Measurements from ENCODE around the gene SAMD4A. TPM values are rescaled to one million over a fixed set of nuclear protein-coding genes. Genes with fewer than 3 reads are reported as not detected.

Gene SAMD4A
- total RNA-seq, 1 donor from 2014 or later, result 52.2 TPM

GRCh38 chr14:54712465-54713200, 145.7 kb downstream of the SAMD4A start:
- peaks cover 53 to 72% (median 56%) of the 10 kb centered on the region in 3 donors for H3K4me1 ChIP-seq (ENCODE audit: control insufficient read depth in 3 of 3, insufficient read depth in 3 of 3, low read length in 3 of 3)
- H3K4me3 ChIP-seq (ENCODE audit: low read length in 3 of 3), result peak overlapping the region; percentile 42 to 62 (median 46)
- peak overlapping the region; percentile 96 for H3K27ac ChIP-seq (ENCODE audit: low read depth, low read length)

GRCh38 chr14:54713379-54713778, 146.5 kb downstream of the SAMD4A start:
- H3K4me1 ChIP-seq (ENCODE audit: control insufficient read depth in 3 of 3, insufficient read depth in 3 of 3, low read length in 3 of 3), result peaks cover 53 to 72% (median 55%) of the 10 kb centered on the region in 3 donors
- peak overlapping the region in 1 of 3 donors; percentile 17 for H3K4me3 ChIP-seq (ENCODE audit: low read length in 3 of 3)
- no peaks in the 10 kb centered on the region for H3K36me3 ChIP-seq (ENCODE audit: control insufficient read depth in 3 of 3, insufficient read depth in 3 of 3, low read length in 3 of 3)
- H3K27me3 ChIP-seq (ENCODE audit: control insufficient read depth in 3 of 3, insufficient read depth in 3 of 3, low read length in 3 of 3), result no peaks in the 10 kb centered on the region
- H3K9ac ChIP-seq (ENCODE audit: low read depth in 1 of 3, low read length in 3 of 3), result peak overlapping the region; percentile 48 to 71 (median 48)
- peak overlapping the region; percentile 96 for H3K27ac ChIP-seq (ENCODE audit: low read depth, low read length)
- no peaks in the 10 kb centered on the region for H3K9me3 ChIP-seq (ENCODE audit: control insufficient read depth in 3 of 3, low read length in 3 of 3)

More at GRCh38 chr14:54712465-54713200, 145.7 kb downstream of the SAMD4A start:
- Histone ChIP-seq H3K9ac (ENCODE audit: low read depth in 1 of 3, low read length in 3 of 3) (peak overlapping the region; percentile 48 to 71 (median 48)), H3K27me3 (ENCODE audit: control insufficient read depth in 3 of 3, insufficient read depth in 3 of 3, low read length in 3 of 3) (no peaks in the 10 kb centered on the region), H3K36me3 (ENCODE audit: control insufficient read depth in 3 of 3, insufficient read depth in 3 of 3, low read length in 3 of 3) (no peaks in the 10 kb centered on the region), H3K9me3 (ENCODE audit: control insufficient read depth in 3 of 3, low read length in 3 of 3) (no peaks in the 10 kb centered on the region)

GRCh38 chr14:54715239-54715638, 148.3 kb downstream of the SAMD4A start:
- H3K9me3 ChIP-seq (ENCODE audit: control insufficient read depth in 3 of 3, low read length in 3 of 3), result no peaks in the 10 kb centered on the region
- H3K27ac ChIP-seq (ENCODE audit: low read depth, low read length), result peak overlapping the region; percentile 12
- no peaks in the 10 kb centered on the region for H3K27me3 ChIP-seq (ENCODE audit: control insufficient read depth in 3 of 3, insufficient read depth in 3 of 3, low read length in 3 of 3)
- no peaks in the 10 kb centered on the region for H3K36me3 ChIP-seq (ENCODE audit: control insufficient read depth in 3 of 3, insufficient read depth in 3 of 3, low read length in 3 of 3)
- H3K4me1 ChIP-seq (ENCODE audit: control insufficient read depth in 3 of 3, insufficient read depth in 3 of 3, low read length in 3 of 3), result peaks cover 47 to 69% (median 61%) of the 10 kb centered on the region in 3 donors
- peak overlapping the region in 1 of 3 donors; percentile 14 for H3K9ac ChIP-seq (ENCODE audit: low read depth in 1 of 3, low read length in 3 of 3)
- H3K4me3 ChIP-seq (ENCODE audit: low read length in 3 of 3), result no peak overlapping the region

GRCh38 chr14:54715811-54716210, 148.9 kb downstream of the SAMD4A start:
- Histone ChIP-seq H3K36me3 (ENCODE audit: control insufficient read depth in 3 of 3, insufficient read depth in 3 of 3, low read length in 3 of 3) (no peaks in the 10 kb centered on the region), H3K4me1 (ENCODE audit: control insufficient read depth in 3 of 3, insufficient read depth in 3 of 3, low read length in 3 of 3) (peaks cover 44 to 68% (median 61%) of the 10 kb centered on the region in 3 donors), H3K27ac (ENCODE audit: low read depth, low read length) (peak overlapping the region; percentile 12), H3K9me3 (ENCODE audit: control insufficient read depth in 3 of 3, low read length in 3 of 3) (no peaks in the 10 kb centered on the region), H3K4me3 (ENCODE audit: low read length in 3 of 3) (no peak overlapping the region), H3K9ac (ENCODE audit: low read depth in 1 of 3, low read length in 3 of 3) (no peak overlapping the region), H3K27me3 (ENCODE audit: control insufficient read depth in 3 of 3, insufficient read depth in 3 of 3, low read length in 3 of 3) (no peaks in the 10 kb centered on the region)

DNA sequence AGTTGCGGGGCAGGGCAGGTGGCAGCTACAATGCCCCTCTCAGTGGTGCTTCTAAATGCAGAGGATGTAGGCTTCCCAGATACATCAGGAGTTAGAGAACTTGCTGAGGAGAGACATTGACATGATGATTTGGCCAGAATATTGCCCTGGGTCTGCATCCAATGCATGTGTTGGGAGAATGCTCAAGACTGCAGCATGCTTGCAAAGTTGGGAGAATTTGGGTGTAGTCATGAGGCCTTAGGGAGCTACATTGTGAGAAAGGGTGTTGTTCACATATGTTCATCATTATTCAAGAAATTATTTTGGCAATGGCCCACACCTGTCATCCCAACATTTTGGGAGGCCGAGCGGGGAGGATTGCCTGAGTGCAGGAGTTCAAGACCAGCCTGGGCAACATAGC, 149.9 kb downstream of the SAMD4A start:
- Histone ChIP-seq H3K27ac (ENCODE audit: low read depth, low read length) (no peak overlapping the region), H3K27me3 (ENCODE audit: control insufficient read depth in 3 of 3, insufficient read depth in 3 of 3, low read length in 3 of 3) (no peaks in the 10 kb centered on the region), H3K4me1 (ENCODE audit: control insufficient read depth in 3 of 3, insufficient read depth in 3 of 3, low read length in 3 of 3) (peaks cover 38 to 69% (median 57%) of the 10 kb centered on the region in 3 donors)

DNA sequence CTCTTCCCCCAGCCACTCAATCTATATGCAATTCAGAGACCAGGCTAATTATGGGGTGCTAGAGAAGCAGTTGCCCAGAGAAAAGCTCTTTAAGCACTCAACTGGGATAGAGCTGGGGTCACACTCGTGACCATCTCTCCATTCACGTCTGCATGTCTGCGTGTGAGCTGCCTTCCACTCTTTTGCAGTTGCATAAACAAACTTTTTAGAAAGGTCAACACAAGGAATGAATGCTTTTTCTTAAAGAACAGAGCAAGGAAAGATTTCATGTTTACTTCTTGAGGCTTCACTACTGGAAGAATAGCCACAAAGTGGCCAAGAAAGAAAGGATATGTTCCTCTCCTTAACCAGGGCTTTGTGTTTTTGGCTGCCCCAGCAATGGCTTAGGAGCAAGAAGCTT, 151.1 kb downstream of the SAMD4A start:
- H3K9ac ChIP-seq (ENCODE audit: low read depth in 1 of 3, low read length in 3 of 3), result peak overlapping the region in 1 of 3 donors; percentile 10
- no peaks in the 10 kb centered on the region for H3K9me3 ChIP-seq (ENCODE audit: control insufficient read depth in 3 of 3, low read length in 3 of 3)
- no peak overlapping the region for H3K4me3 ChIP-seq (ENCODE audit: low read length in 3 of 3)
- H3K27me3 ChIP-seq (ENCODE audit: control insufficient read depth in 3 of 3, insufficient read depth in 3 of 3, low read length in 3 of 3), result no peaks in the 10 kb centered on the region
- H3K27ac ChIP-seq (ENCODE audit: low read depth, low read length), result peak overlapping the region; percentile 61
- H3K4me1 ChIP-seq (ENCODE audit: control insufficient read depth in 3 of 3, insufficient read depth in 3 of 3, low read length in 3 of 3), result peaks cover 33 to 58% (median 45%) of the 10 kb centered on the region in 3 donors
- no peaks in the 10 kb centered on the region for H3K36me3 ChIP-seq (ENCODE audit: control insufficient read depth in 3 of 3, insufficient read depth in 3 of 3, low read length in 3 of 3)

More for the DNA sequence above, 149.9 kb downstream of the SAMD4A start:
- H3K36me3 ChIP-seq (ENCODE audit: control insufficient read depth in 3 of 3, insufficient read depth in 3 of 3, low read length in 3 of 3), result no peaks in the 10 kb centered on the region
- H3K4me3 ChIP-seq (ENCODE audit: low read length in 3 of 3), result no peak overlapping the region
- no peaks in the 10 kb centered on the region for H3K9me3 ChIP-seq (ENCODE audit: control insufficient read depth in 3 of 3, low read length in 3 of 3)
- H3K9ac ChIP-seq (ENCODE audit: low read depth in 1 of 3, low read length in 3 of 3), result no peak overlapping the region

- Histone ChIP-seq H3K9ac (ENCODE audit: low read depth in 1 of 3, low read length in 3 of 3) (no peak overlapping the region), H3K27ac (ENCODE audit: low read depth, low read length) (peak overlapping the region; percentile 61), H3K4me3 (ENCODE audit: low read length in 3 of 3) (no peak overlapping the region), H3K36me3 (ENCODE audit: control insufficient read depth in 3 of 3, insufficient read depth in 3 of 3, low read length in 3 of 3) (no peaks in the 10 kb centered on the region), H3K4me1 (ENCODE audit: control insufficient read depth in 3 of 3, insufficient read depth in 3 of 3, low read length in 3 of 3) (peaks cover 22 to 52% (median 36%) of the 10 kb centered on the region in 3 donors), H3K9me3 (ENCODE audit: control insufficient read depth in 3 of 3, low read length in 3 of 3) (no peaks in the 10 kb centered on the region), H3K27me3 (ENCODE audit: control insufficient read depth in 3 of 3, insufficient read depth in 3 of 3, low read length in 3 of 3) (no peaks in the 10 kb centered on the region)
Measured at GRCh38 chr14:54719406-54719805, 152.5 kb downstream of the SAMD4A start.

GRCh38 chr14:54722791-54723432, 156.0 kb downstream of the SAMD4A start:
- Histone ChIP-seq H3K9me3 (ENCODE audit: control insufficient read depth in 3 of 3, low read length in 3 of 3) (no peaks in the 10 kb centered on the region), H3K4me1 (ENCODE audit: control insufficient read depth in 3 of 3, insufficient read depth in 3 of 3, low read length in 3 of 3) (peaks cover 19 to 50% (median 22%) of the 10 kb centered on the region in 3 donors), H3K9ac (ENCODE audit: low read depth in 1 of 3, low read length in 3 of 3) (no peak overlapping the region), H3K27me3 (ENCODE audit: control insufficient read depth in 3 of 3, insufficient read depth in 3 of 3, low read length in 3 of 3) (no peaks in the 10 kb centered on the region), H3K27ac (ENCODE audit: low read depth, low read length) (no peak overlapping the region), H3K36me3 (ENCODE audit: control insufficient read depth in 3 of 3, insufficient read depth in 3 of 3, low read length in 3 of 3) (no peaks in the 10 kb centered on the region), H3K4me3 (ENCODE audit: low read length in 3 of 3) (no peak overlapping the region)

- peaks cover 17 to 51% (median 24%) of the 10 kb centered on the region in 3 donors for H3K4me1 ChIP-seq (ENCODE audit: control insufficient read depth in 3 of 3, insufficient read depth in 3 of 3, low read length in 3 of 3)
Measured at GRCh38 chr14:54724123-54724522, 157.2 kb downstream of the SAMD4A start.

More at GRCh38 chr14:54724123-54724522, 157.2 kb downstream of the SAMD4A start:
- Histone ChIP-seq H3K4me3 (ENCODE audit: low read length in 3 of 3) (no peak overlapping the region), H3K9ac (ENCODE audit: low read depth in 1 of 3, low read length in 3 of 3) (no peak overlapping the region), H3K27ac (ENCODE audit: low read depth, low read length) (no peak overlapping the region), H3K36me3 (ENCODE audit: control insufficient read depth in 3 of 3, insufficient read depth in 3 of 3, low read length in 3 of 3) (no peaks in the 10 kb centered on the region), H3K9me3 (ENCODE audit: control insufficient read depth in 3 of 3, low read length in 3 of 3) (no peaks in the 10 kb centered on the region), H3K27me3 (ENCODE audit: control insufficient read depth in 3 of 3, insufficient read depth in 3 of 3, low read length in 3 of 3) (no peaks in the 10 kb centered on the region)
